Pericardium fibroblast (primary cell): ENCODE measurements around the gene WDR89. TPM values are rescaled to one million over a fixed set of nuclear protein-coding genes. Genes with fewer than 3 reads are reported as not detected.

ENCODE experiments used
- total RNA-seq: library from RNA; depleted of rRNA; stranded (reverse); fragments of >200 nt; gene quantifications from 2 replicates; pipeline ENCODE4 v1.2.3, GENCODE V29; 2015

Gene WDR89
- total RNA-seq = 5.5 and 6.2 TPM in 2 replicates

GRCh38 chr14:63641473-63642228 is at the start of gene WDR89:
Gene WDR89, minus strand, starts transcription at chr14:63641871. Its CDS starts 41,929 bp downstream, at chr14:63599942.

Other genes starting within 250 kb of the WDR89 start
- 9.5 and 15.4 TPM in 2 replicates for gene PPP2R5E, start 98.5 kb downstream of the WDR89 start, total RNA-seq
- gene SGPP1, start 86.2 kb upstream of the WDR89 start, total RNA-seq = 17.6 and 24.2 TPM in 2 replicates
- gene SYNE2, start 211.1 kb upstream of the WDR89 start, total RNA-seq = 30.3 and 35.0 TPM in 2 replicates